ENCODE measurements around the gene TUFT1. TPM values are rescaled to one million over a fixed set of nuclear protein-coding genes. Genes with fewer than 3 reads are reported as not detected.

The TUFT1 gene
- total and polyA plus RNA-seq, 10 of the 15 experiments (the other 5 are each of a cell fraction or from before 2014, with no cell fraction given), result 0.08 to 4.3 (median 3.2) TPM

DNA sequence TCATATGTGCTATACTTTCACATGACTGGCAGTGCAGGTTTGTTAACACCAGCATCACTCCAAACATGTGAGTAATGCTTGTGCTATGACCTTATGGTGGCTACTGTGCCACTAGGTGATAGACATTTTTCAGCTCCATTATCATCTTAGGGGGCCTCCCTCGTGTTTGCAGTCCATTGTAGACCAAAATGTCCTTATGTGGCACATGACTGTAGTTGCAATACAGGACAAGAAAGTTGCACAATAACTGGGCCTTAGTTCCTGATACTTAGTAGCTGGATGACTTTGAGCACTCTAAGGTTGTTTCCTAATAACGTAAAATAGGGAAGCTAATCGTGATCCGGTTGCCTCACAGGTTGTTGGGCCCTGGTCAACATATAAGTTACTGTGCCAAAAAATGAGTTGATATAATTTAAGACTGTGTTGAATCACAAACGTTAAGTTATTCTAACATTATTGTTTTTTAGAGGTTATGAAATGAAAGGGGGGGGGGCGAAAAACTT, 71.2 kb downstream of the TUFT1 start:
- Histone ChIP-seq H3K79me2 (ENCODE audit: control insufficient read depth, insufficient read depth, low read length) (peaks cover 15% of the 10 kb centered on the region), H3K9me3 (replicated peaks; ENCODE audit: control insufficient read depth, insufficient read depth, low read length) (no peaks in the 10 kb centered on the region), H3K27me3 (replicated peaks in 1 of 2; ENCODE audit: control insufficient read depth in 2 of 2, insufficient read depth in 2 of 2, low read length in 1 of 2) (no peaks in the 10 kb centered on the region), H3K4me3 (no peak overlapping the region; the same call in 1 of the 2 replicates), H4K20me1 (ENCODE audit: control insufficient read depth, insufficient read depth) (no peaks in the 10 kb centered on the region), H3K27ac (ENCODE audit: control insufficient read depth, insufficient read depth) (no peak overlapping the region), H3K36me3 (ENCODE audit: control insufficient read depth in 2 of 2, insufficient read depth in 2 of 2, low read length in 1 of 2) (no peaks in the 10 kb centered on the region), H3K4me1 (ENCODE audit: control insufficient read depth, insufficient read depth, low read length) (no peaks in the 10 kb centered on the region), H2AFZ (ENCODE audit: control insufficient read depth, low read depth, low read length) (peak overlapping the region; percentile 67), H3K9ac (ENCODE audit: control insufficient read depth, insufficient read depth, low read length) (peak overlapping the region; percentile 73; the same call in 1 of the 2 replicates), H3K4me2 (ENCODE audit: control insufficient read depth, insufficient read depth) (peak overlapping the region; percentile 60)
- intact Hi-C loops (cut with micrococcal nuclease; ENCODE audit: unreplicated experiment) (no loop called here), in situ Hi-C loops (cut with MboI) (no loop called here)
- TF ChIP-seq, protein P1, sequence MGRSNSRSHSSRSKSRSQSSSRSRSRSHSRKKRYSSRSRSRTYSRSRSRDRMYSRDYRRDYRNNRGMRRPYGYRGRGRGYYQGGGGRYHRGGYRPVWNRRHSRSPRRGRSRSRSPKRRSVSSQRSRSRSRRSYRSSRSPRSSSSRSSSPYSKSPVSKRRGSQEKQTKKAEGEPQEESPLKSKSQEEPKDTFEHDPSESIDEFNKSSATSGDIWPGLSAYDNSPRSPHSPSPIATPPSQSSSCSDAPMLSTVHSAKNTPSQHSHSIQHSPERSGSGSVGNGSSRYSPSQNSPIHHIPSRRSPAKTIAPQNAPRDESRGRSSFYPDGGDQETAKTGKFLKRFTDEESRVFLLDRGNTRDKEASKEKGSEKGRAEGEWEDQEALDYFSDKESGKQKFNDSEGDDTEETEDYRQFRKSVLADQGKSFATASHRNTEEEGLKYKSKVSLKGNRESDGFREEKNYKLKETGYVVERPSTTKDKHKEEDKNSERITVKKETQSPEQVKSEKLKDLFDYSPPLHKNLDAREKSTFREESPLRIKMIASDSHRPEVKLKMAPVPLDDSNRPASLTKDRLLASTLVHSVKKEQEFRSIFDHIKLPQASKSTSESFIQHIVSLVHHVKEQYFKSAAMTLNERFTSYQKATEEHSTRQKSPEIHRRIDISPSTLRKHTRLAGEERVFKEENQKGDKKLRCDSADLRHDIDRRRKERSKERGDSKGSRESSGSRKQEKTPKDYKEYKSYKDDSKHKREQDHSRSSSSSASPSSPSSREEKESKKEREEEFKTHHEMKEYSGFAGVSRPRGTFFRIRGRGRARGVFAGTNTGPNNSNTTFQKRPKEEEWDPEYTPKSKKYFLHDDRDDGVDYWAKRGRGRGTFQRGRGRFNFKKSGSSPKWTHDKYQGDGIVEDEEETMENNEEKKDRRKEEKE (IDR thresholded peaks at IDR 0.05), result no peak
- TF ChIP-seq, protein P2, sequence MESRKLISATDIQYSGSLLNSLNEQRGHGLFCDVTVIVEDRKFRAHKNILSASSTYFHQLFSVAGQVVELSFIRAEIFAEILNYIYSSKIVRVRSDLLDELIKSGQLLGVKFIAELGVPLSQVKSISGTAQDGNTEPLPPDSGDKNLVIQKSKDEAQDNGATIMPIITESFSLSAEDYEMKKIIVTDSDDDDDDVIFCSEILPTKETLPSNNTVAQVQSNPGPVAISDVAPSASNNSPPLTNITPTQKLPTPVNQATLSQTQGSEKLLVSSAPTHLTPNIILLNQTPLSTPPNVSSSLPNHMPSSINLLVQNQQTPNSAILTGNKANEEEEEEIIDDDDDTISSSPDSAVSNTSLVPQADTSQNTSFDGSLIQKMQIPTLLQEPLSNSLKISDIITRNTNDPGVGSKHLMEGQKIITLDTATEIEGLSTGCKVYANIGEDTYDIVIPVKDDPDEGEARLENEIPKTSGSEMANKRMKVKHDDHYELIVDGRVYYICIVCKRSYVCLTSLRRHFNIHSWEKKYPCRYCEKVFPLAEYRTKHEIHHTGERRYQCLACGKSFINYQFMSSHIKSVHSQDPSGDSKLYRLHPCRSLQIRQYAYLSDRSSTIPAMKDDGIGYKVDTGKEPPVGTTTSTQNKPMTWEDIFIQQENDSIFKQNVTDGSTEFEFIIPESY (IDR thresholded peaks at IDR 0.05), result no peak
- TF ChIP-seq, protein P3, sequence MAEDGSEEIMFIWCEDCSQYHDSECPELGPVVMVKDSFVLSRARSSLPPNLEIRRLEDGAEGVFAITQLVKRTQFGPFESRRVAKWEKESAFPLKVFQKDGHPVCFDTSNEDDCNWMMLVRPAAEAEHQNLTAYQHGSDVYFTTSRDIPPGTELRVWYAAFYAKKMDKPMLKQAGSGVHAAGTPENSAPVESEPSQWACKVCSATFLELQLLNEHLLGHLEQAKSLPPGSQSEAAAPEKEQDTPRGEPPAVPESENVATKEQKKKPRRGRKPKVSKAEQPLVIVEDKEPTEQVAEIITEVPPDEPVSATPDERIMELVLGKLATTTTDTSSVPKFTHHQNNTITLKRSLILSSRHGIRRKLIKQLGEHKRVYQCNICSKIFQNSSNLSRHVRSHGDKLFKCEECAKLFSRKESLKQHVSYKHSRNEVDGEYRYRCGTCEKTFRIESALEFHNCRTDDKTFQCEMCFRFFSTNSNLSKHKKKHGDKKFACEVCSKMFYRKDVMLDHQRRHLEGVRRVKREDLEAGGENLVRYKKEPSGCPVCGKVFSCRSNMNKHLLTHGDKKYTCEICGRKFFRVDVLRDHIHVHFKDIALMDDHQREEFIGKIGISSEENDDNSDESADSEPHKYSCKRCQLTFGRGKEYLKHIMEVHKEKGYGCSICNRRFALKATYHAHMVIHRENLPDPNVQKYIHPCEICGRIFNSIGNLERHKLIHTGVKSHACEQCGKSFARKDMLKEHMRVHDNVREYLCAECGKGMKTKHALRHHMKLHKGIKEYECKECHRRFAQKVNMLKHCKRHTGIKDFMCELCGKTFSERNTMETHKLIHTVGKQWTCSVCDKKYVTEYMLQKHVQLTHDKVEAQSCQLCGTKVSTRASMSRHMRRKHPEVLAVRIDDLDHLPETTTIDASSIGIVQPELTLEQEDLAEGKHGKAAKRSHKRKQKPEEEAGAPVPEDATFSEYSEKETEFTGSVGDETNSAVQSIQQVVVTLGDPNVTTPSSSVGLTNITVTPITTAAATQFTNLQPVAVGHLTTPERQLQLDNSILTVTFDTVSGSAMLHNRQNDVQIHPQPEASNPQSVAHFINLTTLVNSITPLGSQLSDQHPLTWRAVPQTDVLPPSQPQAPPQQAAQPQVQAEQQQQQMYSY (CRISPR knock-in tag; IDR thresholded peaks at IDR 0.05), result no peak
- TF ChIP-seq HDAC6 (IDR thresholded peaks at IDR 0.05; ENCODE audit: unreplicated experiment) (no peak), WRNIP1 (IDR thresholded peaks at IDR 0.05; ENCODE audit: borderline replicate concordance, low read depth, low read length) (no peak), JUNB (IDR thresholded peaks at IDR 0.05) (no peak), HCFC1 (IDR thresholded peaks at IDR 0.05; ENCODE audit: low read length) (no peak), GABPA (IDR thresholded peaks at IDR 0.05; ENCODE audit: low read depth) (no peak), SUPT20H (IDR thresholded peaks at IDR 0.05; ENCODE audit: borderline replicate concordance, control insufficient read depth, low read depth, low read length) (no peak), BMI1 (IDR thresholded peaks at IDR 0.05; ENCODE audit: borderline replicate concordance) (no peak), EP300 (IDR thresholded peaks at IDR 0.05; ENCODE audit: borderline replicate concordance in 1 of 2, control insufficient read depth in 1 of 2, low read depth in 2 of 2, low read length in 2 of 2) (no peak), PAX5 (IDR thresholded peaks at IDR 0.05; ENCODE audit: borderline replicate concordance, low read depth, low read length) (no peak), FOXM1 (IDR thresholded peaks at IDR 0.05; ENCODE audit: low read depth, low read length) (no peak), CHD2 (IDR thresholded peaks at IDR 0.05; ENCODE audit: borderline replicate concordance, low read depth, low read length) (no peak), NBN (IDR thresholded peaks at IDR 0.05) (no peak), MXI1 (IDR thresholded peaks at IDR 0.05; ENCODE audit: low read depth, low read length) (no peak), IKZF2 (IDR thresholded peaks at IDR 0.05) (no peak)
- no peak for ATAC-seq
- DNase-seq (ENCODE audit: low read depth, low spot score), result no peak
- RAD21 ChIA-PET (ENCODE audit: unreplicated experiment), result no interaction called here
- POLR2A ChIA-PET, result interaction anchor here (0.7 kb wide), 1 partner anchor 17 kb away, joined by 5 read pairs; no protein-coding TSS in a partner anchor
- CTCF ChIA-PET, result interaction anchor here (0.7 to 1.5 kb wide), 2 partner anchors 9 to 144 kb away, joined by 3 to 5 read pairs; no protein-coding TSS in a partner anchor
- 8% methylated on average over 6 of the region's 6 CpGs for WGBS (ENCODE audit: insufficient coverage, insufficient replicate concordance, low lambda C conversion rate, missing lambda C conversion rate)
- SMC1A ChIA-PET (ENCODE audit: uncharacterized antibody, unreplicated experiment), result interaction anchor here (0.7 kb wide), 1 partner anchor 150 kb away, joined by 3 read pairs; no protein-coding TSS in a partner anchor
- BruUV-seq (replicated peaks), result no TSS peak
- no peak for FAIRE-seq

Measured in GM12878 (cell line).